ENCODE data around the gene GNB1L.

DNA sequence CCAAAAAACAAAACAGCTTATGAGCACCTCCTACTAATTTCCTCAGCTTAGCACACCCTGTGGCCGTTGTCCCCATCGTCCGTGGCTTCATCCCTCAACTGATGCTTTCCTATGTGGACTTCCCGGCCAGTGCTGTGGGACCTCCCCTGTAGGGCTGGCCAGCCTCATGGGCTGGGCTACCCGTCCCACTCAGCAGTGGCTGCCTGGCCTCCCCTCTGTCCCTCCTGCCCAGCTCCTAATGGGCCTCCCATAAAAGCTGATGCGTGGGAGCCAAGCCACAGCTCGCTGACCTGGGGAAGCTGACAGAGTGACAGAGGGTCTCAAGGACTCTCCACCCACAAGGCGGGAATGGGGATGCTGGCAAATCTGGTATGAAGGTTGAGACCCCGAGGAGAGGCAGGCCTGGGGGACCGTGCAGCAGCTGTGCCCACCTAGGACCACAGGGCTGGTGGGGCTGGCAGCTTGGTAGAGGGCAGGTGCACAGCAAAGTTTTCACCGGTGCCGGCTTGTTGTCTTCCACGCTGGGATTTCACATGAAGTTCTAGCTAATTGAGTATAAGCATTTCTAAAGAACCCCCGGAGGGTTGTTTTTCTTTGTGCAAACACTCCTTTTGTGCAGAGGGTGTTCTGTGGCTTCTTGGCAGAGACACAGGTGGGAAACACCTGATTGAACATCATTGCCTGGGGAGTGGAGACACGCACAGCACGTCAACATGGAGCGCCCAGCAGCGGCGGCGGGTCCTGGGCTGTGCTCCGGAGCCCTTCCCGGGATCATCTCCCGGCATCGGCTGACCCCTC lies 70.9 kb downstream of the GNB1L start:
- TF ChIP-seq POLR2A (IDR thresholded peaks at IDR 0.05) = no peak
- TF ChIP-seq, protein P1, sequence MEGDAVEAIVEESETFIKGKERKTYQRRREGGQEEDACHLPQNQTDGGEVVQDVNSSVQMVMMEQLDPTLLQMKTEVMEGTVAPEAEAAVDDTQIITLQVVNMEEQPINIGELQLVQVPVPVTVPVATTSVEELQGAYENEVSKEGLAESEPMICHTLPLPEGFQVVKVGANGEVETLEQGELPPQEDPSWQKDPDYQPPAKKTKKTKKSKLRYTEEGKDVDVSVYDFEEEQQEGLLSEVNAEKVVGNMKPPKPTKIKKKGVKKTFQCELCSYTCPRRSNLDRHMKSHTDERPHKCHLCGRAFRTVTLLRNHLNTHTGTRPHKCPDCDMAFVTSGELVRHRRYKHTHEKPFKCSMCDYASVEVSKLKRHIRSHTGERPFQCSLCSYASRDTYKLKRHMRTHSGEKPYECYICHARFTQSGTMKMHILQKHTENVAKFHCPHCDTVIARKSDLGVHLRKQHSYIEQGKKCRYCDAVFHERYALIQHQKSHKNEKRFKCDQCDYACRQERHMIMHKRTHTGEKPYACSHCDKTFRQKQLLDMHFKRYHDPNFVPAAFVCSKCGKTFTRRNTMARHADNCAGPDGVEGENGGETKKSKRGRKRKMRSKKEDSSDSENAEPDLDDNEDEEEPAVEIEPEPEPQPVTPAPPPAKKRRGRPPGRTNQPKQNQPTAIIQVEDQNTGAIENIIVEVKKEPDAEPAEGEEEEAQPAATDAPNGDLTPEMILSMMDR (IDR thresholded peaks at IDR 0.05) = no peak
